ENCODE data around the gene INPP5A.
"Not testable (repeated sequence)": the region's sequence is repeated elsewhere in the genome, so short reads cannot be mapped to it uniquely, and the experiment has no call there.

INPP5A gene

GRCh38 chr10:132564690-132565089, 27.1 kb downstream of the INPP5A start:
- no peak for DNase-seq

GRCh38 chr10:132565516-132566209, 28.1 kb downstream of the INPP5A start:
- DNase-seq, result no peak

GRCh38 chr10:132566892-132567291, 29.3 kb downstream of the INPP5A start:
- DNase-seq, result no peak

GRCh38 chr10:132570265-132570664, 32.7 kb downstream of the INPP5A start:
- DNase-seq, result no peak

GRCh38 chr10:132570771-132571649, 33.4 kb downstream of the INPP5A start:
- DNase-seq, result no peak

GRCh38 chr10:132571650-132572544, 34.3 kb downstream of the INPP5A start:
- DNase-seq, result no peak

GRCh38 chr10:132572545-132572937, 35.0 kb downstream of the INPP5A start:
- DNase-seq, result no peak

- not testable (repeated sequence) for DNase-seq
Measured at GRCh38 chr10:132572946-132573345, 35.4 kb downstream of the INPP5A start.

GRCh38 chr10:132574288-132574687, 36.7 kb downstream of the INPP5A start:
- no peak for DNase-seq

GRCh38 chr10:132574783-132575319, 37.3 kb downstream of the INPP5A start:
- no peak for DNase-seq

GRCh38 chr10:132575320-132576201, 38.0 kb downstream of the INPP5A start:
- DNase-seq, result no peak

GRCh38 chr10:132576671-132577349, 39.2 kb downstream of the INPP5A start:
- DNase-seq, result no peak

- no peak for DNase-seq
Measured at GRCh38 chr10:132577350-132578003, 39.9 kb downstream of the INPP5A start.

GRCh38 chr10:132578287-132578951, 40.8 kb downstream of the INPP5A start:
- no peak for DNase-seq

- DNase-seq, result no peak
Measured at GRCh38 chr10:132579027-132579859, 41.7 kb downstream of the INPP5A start.

GRCh38 chr10:132580143-132580542, 42.6 kb downstream of the INPP5A start:
- no peak for DNase-seq

- DNase-seq, result no peak
Measured at GRCh38 chr10:132580617-132581016, 43.0 kb downstream of the INPP5A start.

- DNase-seq, result no peak
Measured at GRCh38 chr10:132582137-132582536, 44.5 kb downstream of the INPP5A start.

- no peak for DNase-seq
Measured at GRCh38 chr10:132582771-132583170, 45.2 kb downstream of the INPP5A start.

Data from NCI-H2107 (cell line).